Measurements from ENCODE around the gene SHLD2.
"Not testable (repeated sequence)": the region's sequence is repeated elsewhere in the genome, so short reads cannot be mapped to it uniquely, and the experiment has no call there.

The SHLD2 gene

DNA sequence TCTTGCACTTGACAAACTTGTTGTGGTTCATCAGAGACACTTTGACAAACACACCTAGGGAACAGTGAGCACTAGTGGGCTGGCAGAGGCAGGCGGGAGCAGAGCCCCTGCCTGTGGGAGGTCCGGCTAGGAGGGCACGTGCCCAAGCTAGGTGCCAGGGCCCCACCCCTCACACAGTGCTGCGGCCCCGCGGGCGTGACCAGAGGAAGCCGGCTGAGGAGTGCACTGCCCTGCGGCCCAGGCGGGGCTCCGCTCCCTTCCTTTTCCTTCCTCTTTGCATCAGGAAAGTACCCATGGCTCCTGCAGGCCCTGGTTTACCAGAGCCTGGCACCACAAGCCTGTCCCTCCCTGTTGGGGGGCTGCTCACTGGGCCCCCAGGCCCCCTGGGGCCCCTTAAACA, 121.1 kb downstream of the SHLD2 start:
- DNase-seq = not testable (repeated sequence)

DNA sequence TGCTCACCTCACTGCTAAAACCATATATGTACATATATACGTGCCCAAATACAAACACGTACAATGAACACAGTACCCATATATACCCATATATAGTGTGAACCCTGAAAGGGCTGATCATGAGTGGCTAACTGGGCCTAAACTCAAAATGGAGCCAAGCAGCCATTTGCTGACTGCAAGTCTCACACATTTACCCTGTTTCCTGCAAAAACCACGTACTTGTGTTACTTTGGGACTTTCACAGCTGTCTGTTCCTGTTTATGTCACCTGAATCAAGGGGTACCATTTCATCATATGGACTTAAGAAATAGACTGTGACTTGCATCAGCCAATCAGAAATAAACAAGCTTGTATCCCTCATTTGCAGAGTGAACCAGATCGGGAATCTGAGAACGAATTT, 124.4 kb downstream of the SHLD2 start:
- DNase-seq = not testable (repeated sequence)

DNA sequence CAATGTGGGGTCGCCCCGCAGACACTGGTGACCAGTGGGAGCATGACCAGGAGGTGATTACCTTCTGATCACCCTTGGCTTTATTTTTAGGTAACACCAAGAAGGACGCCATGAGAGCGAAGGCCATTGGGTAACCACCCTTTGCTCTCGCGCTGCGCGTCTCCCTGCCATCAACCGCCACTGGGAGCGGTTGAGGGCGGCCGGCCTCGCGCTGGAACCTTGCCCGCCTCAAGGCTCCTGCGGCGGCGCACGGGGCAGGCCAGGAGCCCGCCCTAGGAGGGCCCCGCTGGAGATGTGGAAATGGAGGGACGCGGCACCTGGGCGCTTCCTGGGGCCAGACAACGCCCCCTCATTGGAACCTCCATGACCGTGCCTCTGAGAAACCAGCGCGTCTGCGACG, 127.8 kb downstream of the SHLD2 start:
- DNase-seq = not testable (repeated sequence)

- DNase-seq = not testable (repeated sequence)
Measured at GRCh38 chr10:87225148-87225547, 130.1 kb downstream of the SHLD2 start, which contains the start of gene NUTM2A. Gene NUTM2A, plus strand, starts transcription at chr10:87225448. Its CDS starts 383 bp downstream, at chr10:87225831.

GRCh38 chr10:87228247-87228646, 133.2 kb downstream of the SHLD2 start:
- not testable (repeated sequence) for DNase-seq

DNA sequence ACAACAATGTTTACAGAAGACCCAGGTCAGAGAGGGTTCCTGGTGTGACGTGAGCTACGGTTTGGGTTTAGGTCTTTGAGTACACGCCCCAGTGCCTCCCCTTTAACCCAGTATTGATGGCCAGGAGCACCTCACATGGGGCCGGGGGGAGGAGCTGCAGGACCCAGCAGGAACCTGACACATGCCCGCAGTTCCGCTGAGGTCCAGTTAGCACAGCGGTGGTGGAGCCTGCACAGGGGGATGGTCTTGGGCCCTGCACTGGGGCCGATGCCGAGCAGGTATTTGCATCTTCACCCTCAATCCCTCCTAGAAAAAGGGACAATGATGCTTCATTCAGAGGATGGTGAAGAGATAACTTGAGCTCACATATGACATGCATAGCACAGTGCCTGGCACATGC, 134.2 kb downstream of the SHLD2 start:
- DNase-seq = not testable (repeated sequence)

- DNase-seq = not testable (repeated sequence)
Measured at GRCh38 chr10:87234854-87235253, 139.8 kb downstream of the SHLD2 start.

DNA sequence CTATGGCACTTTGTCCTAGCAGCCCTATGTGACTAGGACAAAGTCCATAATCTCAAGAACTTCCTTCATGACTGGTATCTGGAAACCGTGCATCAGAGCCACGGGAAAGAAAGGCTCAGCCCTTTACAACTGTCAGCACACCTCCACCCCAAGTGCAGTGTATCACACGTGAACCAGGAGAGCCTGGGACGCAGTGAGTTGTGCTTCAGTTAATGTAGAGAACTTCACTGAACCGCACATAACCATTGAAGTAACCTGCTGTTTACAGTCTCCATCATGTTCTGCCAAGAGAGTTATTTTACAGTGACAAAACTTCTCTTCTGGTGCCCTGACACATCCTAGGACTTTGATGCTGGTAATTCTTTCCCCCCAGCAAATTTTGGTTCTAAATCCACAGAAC, 142.2 kb downstream of the SHLD2 start:
- DNase-seq = not testable (repeated sequence)

- DNase-seq = not testable (repeated sequence)
Measured at GRCh38 chr10:87239346-87239808, 144.4 kb downstream of the SHLD2 start.
